LNCaP clone FGC (cell line): ENCODE data around the gene ARHGEF4.

ENCODE experiments used
- DNase-seq: peaks from one replicate; pipeline ENCODE4 v3.0.0-alpha.2; 2011; ENCODE audit warnings: low read depth
- H3K4me3 ChIP-seq: 2 replicates; pipeline ENCODE4 v1.5.1; 2011; ENCODE audit warnings: mild to moderate bottlenecking, low read depth, low read length, control low read depth
- TF ChIP-seq, protein P1 (sequence below): IDR thresholded peaks from 2 replicates; pipeline ENCODE4 v1.5.1; 2012; ENCODE audit warnings: mild to moderate bottlenecking; ENCODE audit not compliant: control insufficient read depth, insufficient read depth; ENCODE audit errors: extremely low read depth

The ARHGEF4 gene

DNA sequence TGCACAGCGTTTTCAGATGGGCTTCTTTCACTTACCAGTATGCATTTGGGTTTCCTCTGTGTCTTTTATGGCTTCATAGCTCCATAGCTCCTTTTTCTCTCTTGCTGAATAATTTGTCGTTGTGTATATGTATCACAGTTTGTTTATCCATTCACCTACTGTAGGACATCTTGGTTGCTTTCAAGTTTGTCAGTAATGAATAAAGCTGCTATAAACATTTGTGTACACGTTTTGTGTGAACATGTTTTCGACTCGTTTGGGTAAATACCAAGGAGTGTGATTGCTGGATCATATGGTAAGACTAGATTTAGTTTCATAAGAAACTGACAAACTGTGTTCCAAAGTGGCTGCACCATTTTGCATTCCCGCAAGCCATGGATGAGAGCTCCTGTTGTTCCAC lies 161.8 kb downstream of the ARHGEF4 start:
- TF ChIP-seq, protein P1, sequence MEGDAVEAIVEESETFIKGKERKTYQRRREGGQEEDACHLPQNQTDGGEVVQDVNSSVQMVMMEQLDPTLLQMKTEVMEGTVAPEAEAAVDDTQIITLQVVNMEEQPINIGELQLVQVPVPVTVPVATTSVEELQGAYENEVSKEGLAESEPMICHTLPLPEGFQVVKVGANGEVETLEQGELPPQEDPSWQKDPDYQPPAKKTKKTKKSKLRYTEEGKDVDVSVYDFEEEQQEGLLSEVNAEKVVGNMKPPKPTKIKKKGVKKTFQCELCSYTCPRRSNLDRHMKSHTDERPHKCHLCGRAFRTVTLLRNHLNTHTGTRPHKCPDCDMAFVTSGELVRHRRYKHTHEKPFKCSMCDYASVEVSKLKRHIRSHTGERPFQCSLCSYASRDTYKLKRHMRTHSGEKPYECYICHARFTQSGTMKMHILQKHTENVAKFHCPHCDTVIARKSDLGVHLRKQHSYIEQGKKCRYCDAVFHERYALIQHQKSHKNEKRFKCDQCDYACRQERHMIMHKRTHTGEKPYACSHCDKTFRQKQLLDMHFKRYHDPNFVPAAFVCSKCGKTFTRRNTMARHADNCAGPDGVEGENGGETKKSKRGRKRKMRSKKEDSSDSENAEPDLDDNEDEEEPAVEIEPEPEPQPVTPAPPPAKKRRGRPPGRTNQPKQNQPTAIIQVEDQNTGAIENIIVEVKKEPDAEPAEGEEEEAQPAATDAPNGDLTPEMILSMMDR = no peak
- no peak for DNase-seq
- no peak overlapping the region for H3K4me3 ChIP-seq

DNA sequence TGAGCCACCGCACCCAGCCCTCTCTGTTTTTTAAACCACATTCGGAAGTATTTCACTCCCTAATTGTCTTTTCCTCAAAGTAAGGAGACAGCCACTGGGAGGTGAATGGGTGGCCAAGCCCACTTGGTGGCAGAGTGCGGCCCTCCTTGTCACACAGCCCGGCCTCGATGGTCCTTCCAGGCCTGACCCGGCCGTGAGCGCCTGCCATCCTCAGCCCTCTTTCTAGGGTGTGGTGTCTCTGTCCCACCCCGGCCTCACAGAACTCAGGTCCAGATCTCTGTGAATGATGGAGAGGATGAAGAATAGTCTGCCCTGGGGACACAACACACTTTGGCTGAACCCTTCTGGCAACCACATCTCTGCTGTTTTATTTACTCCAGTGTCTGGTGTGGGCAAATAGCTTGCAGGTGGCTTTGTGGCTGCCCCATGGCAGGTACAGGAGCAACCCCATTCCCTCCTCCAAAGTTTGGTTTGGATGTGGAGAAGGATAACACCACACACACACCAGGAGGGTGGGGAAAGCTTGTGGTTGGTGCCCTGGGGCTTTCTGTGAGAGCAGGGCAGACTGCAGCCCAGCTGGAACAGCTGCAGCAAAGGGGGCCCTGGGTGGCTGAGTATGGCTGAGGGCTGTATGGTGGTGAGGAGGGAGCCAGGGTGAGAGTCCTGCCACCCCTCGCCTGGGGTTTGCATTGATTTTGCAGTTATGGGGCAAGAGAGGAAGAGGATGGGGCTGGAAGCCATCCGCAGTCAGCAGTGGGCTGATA lies 167.9 kb downstream of the ARHGEF4 start:
- H3K4me3 ChIP-seq = no peak overlapping the region
- no peak for DNase-seq
- TF ChIP-seq, protein P1 = no peak

DNA sequence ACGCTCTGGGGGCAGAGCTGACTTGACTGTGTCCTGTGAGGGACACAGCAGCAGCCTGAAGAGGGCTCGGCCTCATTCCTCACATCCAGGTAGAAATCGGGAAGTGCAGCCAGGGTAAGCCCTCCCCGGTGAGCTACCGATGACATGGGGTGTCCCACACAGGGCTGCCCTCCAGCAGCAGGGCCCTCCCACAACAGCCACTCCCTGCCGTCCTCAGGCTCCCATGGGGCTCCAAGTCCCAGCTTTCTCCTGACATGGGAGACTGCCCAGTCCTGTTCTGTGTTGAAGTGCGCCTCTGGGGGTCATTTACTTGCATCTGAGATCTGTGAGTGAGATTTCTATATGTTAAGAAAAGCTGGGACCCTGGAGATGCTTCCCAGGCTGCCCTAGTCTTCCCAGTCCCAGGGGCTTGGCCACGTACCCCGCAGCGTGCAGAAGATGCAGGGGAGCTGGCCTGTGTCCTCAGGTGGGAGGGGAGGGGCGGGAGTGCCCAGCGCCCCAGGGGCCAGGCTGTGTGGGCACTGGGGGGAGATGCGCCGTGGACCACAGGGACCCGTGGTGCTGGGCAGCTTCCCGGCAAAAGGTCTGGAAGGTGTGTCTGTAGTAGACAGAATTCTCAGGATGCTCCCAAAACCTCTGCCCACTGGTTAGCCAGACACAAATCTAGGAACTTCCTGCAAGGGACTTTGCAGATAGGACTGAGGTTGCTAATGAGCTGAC lies 168.7 kb downstream of the ARHGEF4 start:
- TF ChIP-seq, protein P1 = no peak
- DNase-seq = no peak
- H3K4me3 ChIP-seq = no peak overlapping the region

DNA sequence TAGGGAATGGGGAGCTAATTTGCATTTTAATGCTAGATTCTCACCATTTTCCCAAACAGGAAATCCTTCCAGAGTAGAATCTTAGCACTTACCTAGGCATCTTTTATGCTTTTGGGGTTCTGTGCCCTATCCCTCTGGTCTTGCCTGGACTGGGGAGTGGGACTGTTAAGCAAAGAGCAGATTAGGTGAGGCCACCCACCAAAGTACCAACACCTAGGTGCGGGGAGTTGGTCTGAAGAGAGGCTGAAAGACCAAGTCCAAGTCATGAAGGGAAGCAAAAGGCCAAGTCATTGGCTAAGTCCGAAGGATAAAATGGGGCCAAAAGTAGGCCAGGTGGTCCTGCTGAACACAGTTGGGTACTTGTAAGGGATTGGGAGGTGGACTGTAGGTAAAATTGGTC lies 169.8 kb downstream of the ARHGEF4 start:
- TF ChIP-seq, protein P1 = no peak
- no peak overlapping the region for H3K4me3 ChIP-seq
- DNase-seq = no peak

DNA sequence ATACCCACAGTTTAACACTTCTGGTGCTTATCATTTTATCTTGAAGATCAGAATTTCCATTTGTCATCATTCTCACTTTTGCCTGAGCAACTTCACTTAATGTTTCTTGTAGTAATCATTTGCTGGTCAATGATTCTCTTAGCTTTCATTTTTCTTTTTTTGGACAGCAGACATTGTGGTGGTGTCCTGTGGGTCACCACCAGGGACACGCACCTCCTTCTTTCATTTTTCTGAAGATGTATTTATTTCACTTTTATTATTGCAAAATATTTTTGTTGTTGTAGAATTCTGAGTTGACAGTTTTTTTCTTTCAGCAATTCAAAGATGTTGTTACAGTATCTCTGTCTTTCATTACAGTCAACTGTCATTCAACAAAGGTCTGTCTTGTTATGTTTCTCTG lies 172.3 kb downstream of the ARHGEF4 start:
- no peak for DNase-seq
- TF ChIP-seq, protein P1 = no peak
- H3K4me3 ChIP-seq = no peak overlapping the region

DNA sequence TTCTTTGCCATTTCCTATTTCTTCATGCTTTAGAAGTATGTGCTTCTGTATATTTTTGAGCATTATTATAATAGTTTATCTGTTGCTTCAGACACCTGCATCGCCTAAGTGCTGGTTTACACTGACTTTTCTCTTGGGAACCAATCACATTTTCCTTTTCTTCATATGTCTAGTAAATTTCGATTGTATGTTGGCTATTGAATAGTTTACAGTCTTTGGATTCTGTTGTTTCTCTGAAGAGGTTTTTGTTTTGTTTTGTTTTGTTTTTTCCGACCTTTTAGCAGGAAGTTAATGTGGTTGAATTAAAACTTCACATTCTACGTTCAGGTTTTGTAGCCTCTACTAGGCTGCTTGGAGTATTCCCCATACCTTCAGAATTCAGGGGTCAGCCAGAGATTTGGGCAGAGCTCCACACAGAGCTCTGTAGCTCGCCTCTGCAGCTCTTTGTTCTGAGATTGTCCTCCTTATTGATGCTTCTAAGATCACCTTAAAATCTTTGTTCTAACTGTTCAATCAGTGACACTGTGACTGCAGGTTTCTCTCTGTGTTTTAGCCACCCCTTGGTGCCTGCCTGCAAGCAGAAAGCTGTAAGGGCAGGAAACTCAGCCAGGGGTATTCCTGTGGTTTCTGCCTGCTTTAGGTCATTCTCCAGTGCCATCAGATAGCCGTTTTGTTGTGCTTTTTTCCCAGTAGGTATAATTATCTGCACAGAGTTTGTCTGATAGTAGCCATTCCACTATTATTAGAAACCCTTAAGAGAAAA lies 173.2 kb downstream of the ARHGEF4 start:
- DNase-seq = no peak
- TF ChIP-seq, protein P1 = no peak
- H3K4me3 ChIP-seq = no peak overlapping the region
